HG03103 (cell line): ENCODE measurements around the gene HSPBAP1.
A peak's percentile ranks its signal among the peaks of the same experiment; 100 is the strongest.
"Not testable (repeated sequence)": the region's sequence is repeated elsewhere in the genome, so short reads cannot be mapped to it uniquely, and the experiment has no call there.

Experiments used
- ATAC-seq: cut with Tn5 transposase; IDR thresholded peaks from one replicate; pipeline ENCODE4 v1.9.1; 2021; ENCODE audit warnings: low read depth; ENCODE audit not compliant: unreplicated experiment

Gene HSPBAP1

GRCh38 chr3:122743581-122744120, 50.0 kb downstream of the HSPBAP1 start:
- no peak for ATAC-seq

GRCh38 chr3:122742234-122742633, 51.4 kb downstream of the HSPBAP1 start:
- no peak for ATAC-seq

- no peak for ATAC-seq
Observed at GRCh38 chr3:122739172-122739571, 54.5 kb downstream of the HSPBAP1 start.

- ATAC-seq: not testable (repeated sequence)
Observed at GRCh38 chr3:122732682-122733525, 60.7 kb downstream of the HSPBAP1 start.

- ATAC-seq: no peak
Observed at GRCh38 chr3:122730240-122730639, 63.4 kb downstream of the HSPBAP1 start.

- ATAC-seq: no peak
Observed at GRCh38 chr3:122728756-122729514, 64.7 kb downstream of the HSPBAP1 start.

- ATAC-seq: no peak
Observed at GRCh38 chr3:122728186-122728585, 65.4 kb downstream of the HSPBAP1 start.

GRCh38 chr3:122727766-122728165, 65.9 kb downstream of the HSPBAP1 start:
- ATAC-seq: no peak

- no peak for ATAC-seq
Observed at GRCh38 chr3:122727294-122727693, 66.3 kb downstream of the HSPBAP1 start.

GRCh38 chr3:122725106-122725505, 68.5 kb downstream of the HSPBAP1 start:
- ATAC-seq: no peak

- no peak for ATAC-seq
Observed at GRCh38 chr3:122719273-122719921, 74.2 kb downstream of the HSPBAP1 start.

- no peak for ATAC-seq
Observed at GRCh38 chr3:122716667-122717066, 77.0 kb downstream of the HSPBAP1 start.

GRCh38 chr3:122714273-122714672, 79.4 kb downstream of the HSPBAP1 start:
- ATAC-seq: no peak

GRCh38 chr3:122710616-122711251, 82.9 kb downstream of the HSPBAP1 start:
- not testable (repeated sequence) for ATAC-seq

GRCh38 chr3:122705379-122705778, 88.3 kb downstream of the HSPBAP1 start:
- no peak for ATAC-seq

GRCh38 chr3:122700193-122700592, 93.4 kb downstream of the HSPBAP1 start:
- ATAC-seq: no peak

- ATAC-seq: peak; percentile 68
Observed at GRCh38 chr3:122697952-122698620, 95.5 kb downstream of the HSPBAP1 start.

- no peak for ATAC-seq
Observed at GRCh38 chr3:122695927-122696561, 97.6 kb downstream of the HSPBAP1 start.

GRCh38 chr3:122694966-122695365, 98.7 kb downstream of the HSPBAP1 start:
- no peak for ATAC-seq
